Thymus (tissue), 14 donors: Measurements from ENCODE around the gene IRAK1. TPM values are rescaled to one million over a fixed set of nuclear protein-coding genes. Genes with fewer than 3 reads are reported as not detected.

Experiments
- DNase-seq, 9 donors: peaks; one replicate each; pipeline ENCODE4 v3.0.0-alpha.2; 2013; ENCODE audit warnings: low spot score in 9 of 9, low read depth in 6 of 9, missing footprints in 1 of 9
- H3K27ac ChIP-seq, 2 donors: one replicate each; pipeline ENCODE4 v1.5.1; 2013; ENCODE audit warnings: control low read depth in 1 of 2, low read depth in 1 of 2, low read length in 1 of 2, mild to moderate bottlenecking in 1 of 2, moderate library complexity in 1 of 2
- H3K27me3 ChIP-seq, 2 donors: one replicate each; pipeline ENCODE4 v1.5.1; 2013; ENCODE audit warnings: low read length in 1 of 2; ENCODE audit not compliant: control insufficient read depth in 2 of 2, insufficient read depth in 1 of 2
- H3K36me3 ChIP-seq, 2 donors: one replicate each; pipeline ENCODE4 v1.5.1; 2013; ENCODE audit warnings: low read length in 1 of 2, mild to moderate bottlenecking in 1 of 2, moderate library complexity in 1 of 2; ENCODE audit not compliant: control insufficient read depth in 2 of 2, insufficient read depth in 2 of 2
- H3K4me1 ChIP-seq, 2 donors: one replicate each; pipeline ENCODE4 v1.5.1; 2013; ENCODE audit warnings: low read length in 2 of 2; ENCODE audit not compliant: control insufficient read depth in 2 of 2, insufficient read depth in 2 of 2
- H3K4me3 ChIP-seq, 2 donors: one replicate each; pipeline ENCODE4 v1.5.1; 2013; ENCODE audit warnings: low read length in 2 of 2, control low read depth in 1 of 2, mild to moderate bottlenecking in 1 of 2
- H3K9me3 ChIP-seq, 2 donors: one replicate each; pipeline ENCODE4 v1.5.1; 2013; ENCODE audit warnings: low read length in 1 of 2, mild to moderate bottlenecking in 1 of 2; ENCODE audit not compliant: control insufficient read depth in 2 of 2, insufficient read depth in 1 of 2
- WGBS: extraction: QIAGEN DNeasy Blood & Tissue Kit; methylation state at CpG from one replicate; pipeline ENCODE4 v1.1.7; 2013; 5-methylcytosine and 5-hydroxymethylcytosine counted together
- long read RNA-seq, 10 donors: transcript quantifications; one replicate each; lab custom pipeline, GENCODE V29; 2026
- polyA plus RNA-seq: library from polyadenylated mRNA; stranded (reverse); fragments of 200-250 nt; gene quantifications from one replicate; pipeline ENCODE4 v1.2.3, GENCODE V29; 2013
- total RNA-seq: library from RNA; stranded (reverse); fragments of 120-200 nt; gene quantifications from one replicate; pipeline ENCODE4 v1.2.4, GENCODE V29; 2013
- donor health status: healthy.

IRAK1 gene
- total RNA-seq (33.9 TPM), polyA plus RNA-seq (44.0 TPM)
- long read RNA-seq, donor 1, partial matches to known transcripts: 0 of 1 reads
- long read RNA-seq, donor 1, other reads (novel, unspliced or antisense): 0 of 1 reads
- long read RNA-seq, donor 2, transcript IRAK1-203 (14 exons, 3,666 nt): major isoform, 9 of 29 reads
- long read RNA-seq, donor 2, transcript IRAK1-212 (2 exons, 434 nt): minor isoform, 5 of 29 reads
- long read RNA-seq, donor 2, partial matches to known transcripts: 15 of 29 reads
- long read RNA-seq, donor 2, other reads (novel, unspliced or antisense): 0 of 29 reads
- long read RNA-seq, donor 3, partial matches to known transcripts: 0 of 1 reads
- long read RNA-seq, donor 3, other reads (novel, unspliced or antisense): 0 of 1 reads
- long read RNA-seq, donor 4: 0 reads
- long read RNA-seq, donor 5, transcript IRAK1-203 (14 exons, 3,666 nt): major isoform, 5 of 16 reads
- long read RNA-seq, donor 5, partial matches to known transcripts: 11 of 16 reads
- long read RNA-seq, donor 5, other reads (novel, unspliced or antisense): 0 of 16 reads
- long read RNA-seq, donor 6, partial matches to known transcripts: 0 of 4 reads
- long read RNA-seq, donor 6, other reads (novel, unspliced or antisense): 0 of 4 reads
- long read RNA-seq, donor 7, partial matches to known transcripts: 6 of 8 reads
- long read RNA-seq, donor 7, other reads (novel, unspliced or antisense): 0 of 8 reads
- long read RNA-seq, donor 8, partial matches to known transcripts: 0 of 1 reads
- long read RNA-seq, donor 8, other reads (novel, unspliced or antisense): 0 of 1 reads
- long read RNA-seq, donor 9, partial matches to known transcripts: 0 of 1 reads
- long read RNA-seq, donor 9, other reads (novel, unspliced or antisense): 0 of 1 reads
- long read RNA-seq, donor 10, transcript IRAK1-203 (14 exons, 3,666 nt): major isoform, 5 of 5 reads
- long read RNA-seq, donor 10, partial matches to known transcripts: 0 of 5 reads
- long read RNA-seq, donor 10, other reads (novel, unspliced or antisense): 0 of 5 reads

DNA sequence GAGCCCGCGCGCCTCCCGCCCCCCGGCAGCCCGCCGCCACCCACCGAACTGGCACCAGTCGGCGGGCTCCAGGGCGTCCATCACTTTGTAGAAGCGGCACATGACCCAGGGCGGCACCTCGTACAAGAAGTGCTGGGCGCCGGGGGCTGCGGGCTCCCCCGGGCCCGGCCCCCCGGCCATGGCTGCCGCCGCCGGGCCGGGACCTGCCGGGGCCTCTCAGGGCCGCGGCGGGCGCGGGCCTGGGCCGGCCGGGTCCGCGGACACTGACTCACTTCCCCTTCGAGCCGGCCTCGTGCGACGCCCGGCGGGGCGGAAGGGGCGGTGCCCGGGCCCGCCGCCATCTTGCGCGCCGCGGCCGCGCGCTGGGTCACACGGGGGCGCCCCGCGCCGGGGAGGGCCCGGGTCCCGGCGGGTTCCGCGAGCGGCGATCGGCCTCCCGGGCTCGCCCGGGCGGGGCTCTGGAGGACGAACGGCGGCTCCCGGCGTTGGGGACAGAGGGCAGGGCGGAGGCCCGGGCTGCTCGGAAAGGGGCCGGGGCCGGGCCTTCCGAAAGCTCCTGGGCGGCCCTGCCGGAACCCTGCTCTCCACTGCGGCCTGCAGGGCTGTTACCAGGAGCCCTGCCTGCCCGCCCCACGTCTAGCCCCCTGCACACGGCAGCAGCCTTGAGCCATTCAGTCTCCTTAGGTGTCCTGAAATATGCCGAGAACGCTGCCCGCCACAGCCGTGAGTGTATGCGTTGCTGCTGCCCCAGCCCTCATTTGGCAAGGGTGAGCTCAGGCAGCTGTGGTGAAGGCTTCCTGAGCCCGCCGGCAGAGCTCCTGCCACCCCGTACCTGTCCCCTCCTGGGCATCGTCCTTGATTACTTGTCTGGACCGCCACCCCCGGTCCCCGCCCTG, at the start of gene IRAK1:
TSS of gene IRAK1 (minus strand) at position 270 of the 896 bp plus-strand sequence. CDS start at position 180, 90 bp downstream.
- H3K36me3 ChIP-seq: peaks cover 28 to 33% of the 10 kb centered on the region in 2 donors
- H3K27ac ChIP-seq: peak within 1 kb of the TSS; percentile 72 to 86
- peaks cover 4 to 28% of the 10 kb centered on the region in 2 donors for H3K4me1 ChIP-seq
- H3K9me3 ChIP-seq: no peaks in the 10 kb centered on the region
- DNase-seq: peak in 3 of 9 donors; percentile 24 to 52 (median 42)
- 1% methylated on average over 96 of the region's 99 CpGs for WGBS
- H3K27me3 ChIP-seq: peaks cover 0 to 12% of the 10 kb centered on the region in 2 donors
- peak within 1 kb of the TSS; percentile 58 to 69 for H3K4me3 ChIP-seq

GRCh38 chrX:154068560-154068959, 48.9 kb upstream of the IRAK1 start:
- Histone ChIP-seq H3K27me3 (no peaks in the 10 kb centered on the region), H3K27ac (no peak overlapping the region), H3K36me3 (no peaks in the 10 kb centered on the region), H3K9me3 (no peaks in the 10 kb centered on the region), H3K4me3 (no peak overlapping the region), H3K4me1 (peaks cover 0 to 2% of the 10 kb centered on the region in 2 donors)
- no peak for DNase-seq
- WGBS: 97% methylated on average over 3 of the region's 3 CpGs

GRCh38 chrX:154064637-154065435, 45.1 kb upstream of the IRAK1 start:
- Histone ChIP-seq H3K27me3 (no peaks in the 10 kb centered on the region), H3K4me1 (peaks cover 0 to 14% of the 10 kb centered on the region in 2 donors), H3K36me3 (no peaks in the 10 kb centered on the region), H3K27ac (no peak overlapping the region), H3K4me3 (no peak overlapping the region), H3K9me3 (no peaks in the 10 kb centered on the region)
- 92% methylated on average over 9 of the region's 9 CpGs for WGBS
- DNase-seq: no peak

- Histone ChIP-seq H3K27me3 (no peaks in the 10 kb centered on the region), H3K36me3 (peaks cover 2 to 8% of the 10 kb centered on the region in 2 donors), H3K9me3 (no peaks in the 10 kb centered on the region), H3K27ac (no peak overlapping the region), H3K4me3 (no peak overlapping the region), H3K4me1 (peaks cover 0 to 14% of the 10 kb centered on the region in 2 donors)
- 95% methylated on average over 4 of the region's 4 CpGs for WGBS
- DNase-seq: no peak
Observed at GRCh38 chrX:154063234-154063633, 43.5 kb upstream of the IRAK1 start.

GRCh38 chrX:154061801-154062200, 42.1 kb upstream of the IRAK1 start:
- 97% methylated on average over 8 of the region's 8 CpGs for WGBS
- Histone ChIP-seq H3K36me3 (peaks cover 5 to 13% of the 10 kb centered on the region in 2 donors), H3K27ac (no peak overlapping the region), H3K27me3 (no peaks in the 10 kb centered on the region), H3K9me3 (no peaks in the 10 kb centered on the region), H3K4me3 (no peak overlapping the region), H3K4me1 (peaks cover 7 to 20% of the 10 kb centered on the region in 2 donors)
- no peak for DNase-seq

GRCh38 chrX:154059729-154060245, 40.1 kb upstream of the IRAK1 start:
- H3K36me3 ChIP-seq: peaks cover 8 to 17% of the 10 kb centered on the region in 2 donors
- H3K27me3 ChIP-seq: no peaks in the 10 kb centered on the region
- no peak overlapping the region for H3K4me3 ChIP-seq
- no peak overlapping the region for H3K27ac ChIP-seq
- no peak for DNase-seq
- WGBS: 81% methylated on average over 5 of the region's 5 CpGs
- no peaks in the 10 kb centered on the region for H3K9me3 ChIP-seq
- peaks cover 7 to 23% of the 10 kb centered on the region in 2 donors for H3K4me1 ChIP-seq

DNA sequence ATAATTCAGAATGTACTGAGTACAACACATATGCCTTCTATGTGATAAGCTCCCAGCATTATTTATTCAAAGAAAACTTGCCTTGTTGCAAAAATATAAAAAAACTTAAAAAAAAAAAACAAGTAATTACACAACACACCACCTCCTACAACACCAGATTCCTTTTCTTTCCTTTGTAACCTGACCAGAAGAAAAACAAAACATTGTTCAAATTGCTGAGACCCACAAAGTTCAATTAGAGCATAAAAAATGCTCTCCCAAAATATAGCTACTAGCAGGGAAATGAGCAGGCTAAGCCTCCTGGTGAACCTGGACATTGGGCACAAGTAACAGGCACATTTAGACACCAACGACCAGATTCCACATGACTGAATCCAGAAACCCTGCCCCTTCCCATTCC, 39.5 kb upstream of the IRAK1 start:
- 83% methylated on average over 1 of the region's 1 CpG for WGBS
- no peak for DNase-seq
- H3K27me3 ChIP-seq: no peaks in the 10 kb centered on the region
- H3K4me3 ChIP-seq: no peak overlapping the region
- H3K9me3 ChIP-seq: no peaks in the 10 kb centered on the region
- peaks cover 7 to 21% of the 10 kb centered on the region in 2 donors for H3K4me1 ChIP-seq
- H3K27ac ChIP-seq: no peak overlapping the region
- H3K36me3 ChIP-seq: peaks cover 8 to 17% of the 10 kb centered on the region in 2 donors
